Small intestine (tissue), 7 donors: ENCODE results near the gene SYPL2. TPM values are rescaled to one million over a fixed set of nuclear protein-coding genes. Genes with fewer than 3 reads are reported as not detected.
A peak's percentile ranks its signal among the peaks of the same experiment; 100 is the strongest.

Experiments
- DNase-seq, 2 donors: peaks; one replicate each; pipeline versions ENCODE4 v3.0.0 to v3.0.0-alpha.2; 2013
- FAIRE-seq: peaks from 2 replicates; lab custom pipeline; 2012; peaks lifted over from hg19 to GRCh38; lab: Jason Lieb, UNC
- H3K27ac ChIP-seq, 3 donors: one replicate each; pipeline ENCODE4 v1.5.1; 2013; ENCODE audit warnings: low read length in 2 of 3, mild to moderate bottlenecking in 2 of 3, control low read depth in 1 of 3, inconsistent platforms in 1 of 3, low read depth in 1 of 3, moderate library complexity in 1 of 3
- H3K27me3 ChIP-seq, 3 donors: one replicate each; pipeline ENCODE4 v1.6.1; 2013; ENCODE audit warnings: low read length in 3 of 3, inconsistent platforms in 1 of 3; ENCODE audit not compliant: control insufficient read depth in 3 of 3, insufficient read depth in 3 of 3
- H3K36me3 ChIP-seq, 3 donors: one replicate each; pipeline ENCODE4 v1.6.1; 2013; ENCODE audit warnings: low read length in 3 of 3, inconsistent platforms in 1 of 3, low read depth in 1 of 3, mild to moderate bottlenecking in 1 of 3, moderate library complexity in 1 of 3; ENCODE audit not compliant: control insufficient read depth in 3 of 3, insufficient read depth in 2 of 3
- H3K4me1 ChIP-seq, 3 donors: one replicate each; pipeline ENCODE4 v1.6.1; 2013; ENCODE audit warnings: low read length in 2 of 3, inconsistent platforms in 1 of 3, low read depth in 1 of 3, mild to moderate bottlenecking in 1 of 3, moderate library complexity in 1 of 3; ENCODE audit not compliant: control insufficient read depth in 3 of 3, insufficient read depth in 2 of 3
- H3K4me3 ChIP-seq, 3 donors: one replicate each; pipeline ENCODE4 v1.5.1; 2013; ENCODE audit warnings: low read length in 3 of 3, control low read depth in 1 of 3, inconsistent platforms in 1 of 3, low read depth in 1 of 3, mild to moderate bottlenecking in 1 of 3, moderate library complexity in 1 of 3
- H3K9me3 ChIP-seq, 2 donors: one replicate each; pipeline ENCODE4 v1.6.1; 2013; ENCODE audit warnings: low read depth in 1 of 2, low read length in 1 of 2; ENCODE audit not compliant: control insufficient read depth in 2 of 2, insufficient read depth in 1 of 2
- WGBS, 3 donors: extraction: QIAGEN DNeasy Blood & Tissue Kit; methylation state at CpG; one replicate each; pipeline ENCODE4 v1.1.7; 2013; 5-methylcytosine and 5-hydroxymethylcytosine counted together
- polyA plus RNA-seq, 4 donors: library from polyadenylated mRNA; stranded (reverse) in 3 of 4; unstranded in 1 of 4; fragments of 200-250 nt in 3 of 4; fragments of 120-200 nt in 1 of 4; gene quantifications; one replicate each; pipeline versions ENCODE4 v1.2.1 to v1.2.3, GENCODE V29; 2013
- donor health status: healthy with polysubstance abuse.
- donor health status: control.
- donor health status: control.
- donor health status: Bipolar disorder and iron deficiency.
- donor health status: healthy.

Gene SYPL2
- polyA plus RNA-seq, 4 donors = 0.65 to 0.67 TPM; not detected in 2

- Histone ChIP-seq H3K4me1 (peaks cover 0 to 7% (median 6%) of the 10 kb centered on the region in 3 donors), H3K27me3 (peaks cover 0 to 39% (median 0%) of the 10 kb centered on the region in 3 donors), H3K27ac (no peak overlapping the region), H3K4me3 (peak overlapping the region; percentile 59 to 64 (median 62)), H3K36me3 (peaks cover 0 to 19% (median 0%) of the 10 kb centered on the region in 3 donors), H3K9me3 (no peaks in the 10 kb centered on the region)
- FAIRE-seq = no peak
- WGBS, 3 donors = 8 to 13% (median 9%) methylated on average over 28 to 29 of the region's 29 CpGs
- no peak for DNase-seq
Observed at GRCh38 chr1:109482791-109483671, 16.7 kb downstream of the SYPL2 start.

GRCh38 chr1:109483672-109484518 lies 17.5 kb downstream of the SYPL2 start, which contains the start of gene ATXN7L2:
ATXN7L2 (plus strand) TSS chr1:109483905; CDS start chr1:109483954, 49 bp downstream.
- H3K36me3 ChIP-seq = peaks cover 0 to 28% (median 0%) of the 10 kb centered on the region in 3 donors
- H3K9me3 ChIP-seq = no peaks in the 10 kb centered on the region
- peaks cover 0 to 7% (median 6%) of the 10 kb centered on the region in 3 donors for H3K4me1 ChIP-seq
- H3K27ac ChIP-seq = peak within 1 kb of the TSS; percentile 79 to 95 (median 83)
- H3K4me3 ChIP-seq = peak within 1 kb of the TSS; percentile 59 to 64 (median 62)
- 0 to 1% (median 1%) methylated on average over 25 to 73 of the region's 73 CpGs for WGBS, 3 donors
- DNase-seq (peak; percentile 89 to 96), FAIRE-seq (no peak)
- H3K27me3 ChIP-seq = peaks cover 0 to 33% (median 0%) of the 10 kb centered on the region in 3 donors

GRCh38 chr1:109484519-109484975 lies 18.2 kb downstream of the SYPL2 start:
- peaks cover 0 to 34% (median 0%) of the 10 kb centered on the region in 3 donors for H3K36me3 ChIP-seq

GRCh38 chr1:109485001-109485400 lies 18.7 kb downstream of the SYPL2 start:
- DNase-seq (no peak), FAIRE-seq (no peak)
- H3K36me3 ChIP-seq = peaks cover 0 to 39% (median 0%) of the 10 kb centered on the region in 3 donors
- H3K4me3 ChIP-seq = no peak overlapping the region
- no peaks in the 10 kb centered on the region for H3K9me3 ChIP-seq
- peaks cover 0 to 28% (median 0%) of the 10 kb centered on the region in 3 donors for H3K27me3 ChIP-seq
- H3K4me1 ChIP-seq = peaks cover 0 to 7% (median 6%) of the 10 kb centered on the region in 3 donors
- H3K27ac ChIP-seq = no peak overlapping the region
- WGBS, 3 donors = 3 to 20% (median 17%) methylated on average over 2 to 3 of the region's 3 CpGs

More at GRCh38 chr1:109484519-109484975, 18.2 kb downstream of the SYPL2 start:
- 22 to 25% (median 23%) methylated on average over 15 of the region's 15 CpGs for WGBS, 3 donors
- Histone ChIP-seq H3K27ac (no peak overlapping the region), H3K9me3 (no peaks in the 10 kb centered on the region), H3K4me3 (peak overlapping the region; percentile 49 to 64 (median 62)), H3K4me1 (peaks cover 0 to 7% (median 6%) of the 10 kb centered on the region in 3 donors), H3K27me3 (peaks cover 0 to 28% (median 0%) of the 10 kb centered on the region in 3 donors)
- DNase-seq (no peak), FAIRE-seq (no peak)

GRCh38 chr1:109487261-109487660 lies 20.9 kb downstream of the SYPL2 start:
- H3K27me3 ChIP-seq = peaks cover 0 to 8% (median 0%) of the 10 kb centered on the region in 3 donors
- H3K27ac ChIP-seq = no peak overlapping the region
- H3K4me3 ChIP-seq = no peak overlapping the region
- H3K36me3 ChIP-seq = peaks cover 0 to 57% (median 0%) of the 10 kb centered on the region in 3 donors
- DNase-seq (no peak), FAIRE-seq (no peak)
- H3K9me3 ChIP-seq = no peaks in the 10 kb centered on the region
- H3K4me1 ChIP-seq = peaks cover 0 to 7% (median 6%) of the 10 kb centered on the region in 3 donors
- WGBS, 3 donors = 70 to 83% (median 76%) methylated on average over 5 of the region's 5 CpGs

- Histone ChIP-seq H3K36me3 (peaks cover 0 to 58% (median 0%) of the 10 kb centered on the region in 3 donors), H3K27ac (no peak overlapping the region), H3K4me3 (no peak overlapping the region), H3K4me1 (peaks cover 0 to 6% (median 3%) of the 10 kb centered on the region in 3 donors), H3K27me3 (peaks cover 0 to under 1% (median 0%) of the 10 kb centered on the region in 3 donors), H3K9me3 (no peaks in the 10 kb centered on the region)
- no peak for FAIRE-seq
- WGBS, 3 donors = 80 to 87% (median 85%) methylated on average over 5 of the region's 5 CpGs
- DNase-seq = no peak
Observed at GRCh38 chr1:109488201-109488600, 21.9 kb downstream of the SYPL2 start.

- Histone ChIP-seq H3K4me3 (no peak overlapping the region), H3K9me3 (no peaks in the 10 kb centered on the region), H3K27ac (no peak overlapping the region), H3K4me1 (peaks cover 0 to 6% (median 0%) of the 10 kb centered on the region in 3 donors), H3K27me3 (no peaks in the 10 kb centered on the region), H3K36me3 (peaks cover 0 to 58% (median 0%) of the 10 kb centered on the region in 3 donors)
- 91 to 94% (median 91%) methylated on average over 12 of the region's 12 CpGs for WGBS, 3 donors
- no peak for FAIRE-seq
- no peak for DNase-seq
Observed at GRCh38 chr1:109488696-109489095, 22.4 kb downstream of the SYPL2 start.
